NCI-H187 (cell line): ENCODE results near the gene RUFY2.

Experiments
- DNase-seq, 2 experiments: peaks; one replicate each; lab custom pipeline; 2025; lab: John Stamatoyannopoulos, UW

RUFY2 gene

DNA sequence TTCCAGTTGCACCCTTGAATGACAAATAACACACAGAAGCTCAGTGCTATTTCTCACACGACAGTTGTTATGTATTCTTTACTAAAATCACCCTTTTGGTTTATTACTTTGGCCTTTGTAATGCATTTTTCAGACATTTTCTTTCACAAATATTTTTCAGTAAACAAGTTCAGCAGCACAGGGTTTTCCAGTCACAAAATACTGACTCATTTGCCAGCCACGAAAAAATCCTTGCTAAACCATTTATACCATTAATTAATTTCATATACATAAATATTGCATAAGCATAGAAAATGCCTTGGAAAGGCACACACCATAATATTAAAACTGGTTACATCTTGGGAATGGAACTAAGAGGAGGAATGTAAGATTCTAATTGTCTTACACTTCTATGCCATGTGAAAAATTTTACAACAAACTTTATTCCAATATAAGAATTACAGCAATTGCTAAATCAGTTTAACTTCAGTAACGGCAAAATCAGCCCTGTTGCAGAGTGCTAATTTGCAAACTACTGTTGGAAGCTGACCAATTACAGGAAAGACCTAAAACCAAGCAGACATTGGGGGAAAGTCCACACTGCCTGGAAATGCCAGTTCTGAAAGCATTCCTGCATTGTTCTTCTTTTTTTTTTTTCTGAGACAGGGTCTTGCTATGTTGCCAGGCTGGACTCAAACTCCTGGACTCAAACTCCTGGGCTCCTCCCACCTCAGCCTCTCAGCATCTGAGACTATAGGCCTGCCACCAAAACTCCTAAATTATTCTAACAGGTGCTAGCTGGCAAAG is 42.8 kb downstream of the RUFY2 start:
- DNase-seq = no peak

DNA sequence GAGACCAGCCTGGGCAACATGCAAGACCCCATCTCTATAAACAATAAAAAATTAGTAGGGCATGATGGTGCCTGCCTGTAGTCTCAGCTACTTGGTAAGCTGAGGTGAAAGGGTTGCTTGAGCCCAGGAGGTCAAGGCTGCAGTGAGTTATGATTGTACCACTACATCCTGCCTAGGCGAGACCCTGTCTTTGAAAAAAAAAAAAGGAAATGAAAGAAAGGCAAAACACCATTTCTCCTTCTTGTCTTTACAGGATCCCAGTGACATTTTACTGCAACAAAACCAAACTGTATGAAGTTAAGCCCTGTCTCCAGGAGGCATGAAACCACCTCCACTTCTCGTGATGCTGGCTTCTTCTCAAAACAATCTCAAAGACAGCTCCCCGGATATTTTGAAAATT is 44.5 kb downstream of the RUFY2 start:
- DNase-seq = no peak

DNA sequence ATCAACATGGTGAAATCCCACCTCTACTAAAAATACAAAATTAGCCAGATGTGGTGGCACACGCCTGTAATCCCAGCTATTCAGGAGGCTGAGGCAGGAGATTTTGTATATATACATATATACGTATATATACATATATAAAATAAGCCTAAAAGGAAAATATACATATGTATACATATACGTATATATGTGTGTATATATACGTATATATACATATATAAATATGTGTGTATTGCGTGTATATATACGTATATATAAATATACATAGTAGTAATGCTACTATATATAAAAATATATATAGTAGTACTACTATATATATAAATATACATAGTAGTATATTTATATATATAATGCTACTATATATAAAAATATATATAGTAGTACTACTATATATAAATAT is 47.9 kb downstream of the RUFY2 start:
- DNase-seq = no peak

DNA sequence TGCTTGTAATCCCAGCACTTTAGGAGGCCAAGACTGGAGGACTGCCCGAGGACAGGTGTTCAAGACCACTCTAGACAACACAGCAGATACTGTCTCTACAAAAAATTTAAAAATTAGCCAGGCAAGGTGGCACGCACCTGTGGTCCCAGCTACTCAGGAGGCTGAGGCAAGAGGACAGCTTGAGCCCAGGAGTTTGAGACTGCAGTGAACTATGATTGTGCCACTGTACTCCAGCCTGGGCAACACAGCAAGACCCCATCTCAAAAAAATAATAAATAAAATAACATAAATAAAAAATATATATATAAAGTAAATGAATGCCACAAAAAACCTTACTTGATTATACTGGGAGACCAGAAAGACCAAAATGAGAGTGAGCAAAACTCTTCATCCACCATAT is 53.5 kb downstream of the RUFY2 start:
- DNase-seq = no peak

DNA sequence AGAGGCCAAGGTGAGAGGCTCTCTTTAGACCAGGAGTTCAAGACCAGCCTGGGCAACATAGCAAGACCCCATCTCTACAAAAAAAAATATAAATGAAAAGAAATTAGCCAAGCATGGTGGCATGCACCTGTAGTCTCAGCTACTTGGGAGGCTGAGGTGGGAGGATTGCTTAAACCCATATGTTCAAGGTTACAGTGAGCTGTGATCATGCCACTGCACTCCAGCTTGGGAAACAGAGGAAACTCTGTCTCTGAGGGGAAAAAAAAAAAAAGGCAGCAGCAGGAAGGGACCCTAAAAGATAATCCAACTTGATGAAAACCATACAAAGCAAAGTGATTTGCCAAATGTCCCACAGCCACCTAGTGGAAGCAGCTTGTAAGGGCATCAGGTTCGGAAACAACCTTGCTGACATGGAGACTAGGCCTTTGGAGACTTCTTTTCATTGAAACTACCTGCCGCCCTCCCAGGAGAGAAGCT is 58.8 kb downstream of the RUFY2 start:
- no peak for DNase-seq

DNA sequence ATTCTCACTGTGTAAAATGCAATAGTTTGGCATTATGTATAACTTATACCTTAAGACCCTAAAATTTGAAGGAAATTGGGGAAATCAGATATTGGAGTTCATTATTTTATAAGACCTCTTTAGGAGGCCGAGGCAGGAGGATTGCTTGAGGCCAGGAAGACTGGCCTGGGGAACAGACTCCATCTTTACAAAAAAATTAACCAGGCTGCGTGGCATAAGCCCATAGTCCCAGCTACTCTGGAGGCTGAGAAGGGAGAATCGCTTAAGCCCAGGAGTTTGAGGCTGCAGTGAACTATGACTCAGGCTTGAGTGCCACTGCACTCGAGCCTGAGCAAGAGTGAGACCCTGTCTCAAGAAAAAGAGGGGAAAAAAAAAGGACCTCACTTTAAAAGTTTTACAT is 60.3 kb downstream of the RUFY2 start:
- no peak for DNase-seq

DNA sequence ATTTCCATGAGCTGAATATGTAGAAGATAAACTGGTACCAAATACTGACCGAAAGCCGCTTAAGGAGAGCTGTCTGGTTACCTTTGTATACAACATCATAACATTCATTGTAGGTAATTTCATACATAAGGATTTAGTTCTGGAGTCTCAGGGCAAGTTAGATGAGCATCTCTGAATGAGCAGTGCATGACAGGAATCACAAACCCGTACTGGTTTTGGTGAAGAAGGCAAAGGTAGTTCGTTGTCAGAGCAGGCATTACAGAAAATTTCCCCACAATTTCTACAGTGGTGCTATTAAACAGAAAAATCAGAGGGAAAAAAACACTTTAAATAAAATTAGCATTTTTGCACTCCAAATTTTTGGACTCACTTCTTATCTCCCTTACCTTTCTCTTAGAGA is 61.5 kb downstream of the RUFY2 start:
- DNase-seq = no peak

DNA sequence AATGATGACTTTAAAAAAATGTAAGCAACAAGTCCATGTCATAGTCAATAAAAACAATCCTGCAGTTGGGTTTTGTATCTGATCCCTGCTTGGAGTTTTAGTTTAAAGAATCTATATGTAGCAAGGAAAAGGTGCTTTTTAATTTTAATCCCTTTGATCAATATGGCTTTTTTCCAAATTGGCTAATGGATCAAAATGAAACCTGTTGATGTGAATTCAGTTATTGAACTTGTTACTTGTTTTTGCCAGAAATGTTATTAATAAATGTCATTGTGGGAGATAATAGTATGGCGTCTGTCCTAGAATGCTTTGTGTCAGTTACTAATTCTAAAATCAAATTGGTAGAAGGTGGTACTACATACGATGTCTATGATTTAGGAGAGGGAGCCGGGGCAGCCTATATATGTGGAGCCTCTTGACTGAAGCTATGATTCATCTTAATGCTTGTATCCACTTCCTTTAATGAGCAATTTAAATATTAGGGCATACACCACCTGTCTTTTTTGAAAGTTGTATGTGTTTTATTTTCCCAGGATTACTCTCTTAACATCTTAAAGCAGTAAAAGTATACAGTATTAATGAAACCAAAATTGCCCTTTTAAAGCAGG is 64.1 kb downstream of the RUFY2 start:
- DNase-seq = no peak

DNA sequence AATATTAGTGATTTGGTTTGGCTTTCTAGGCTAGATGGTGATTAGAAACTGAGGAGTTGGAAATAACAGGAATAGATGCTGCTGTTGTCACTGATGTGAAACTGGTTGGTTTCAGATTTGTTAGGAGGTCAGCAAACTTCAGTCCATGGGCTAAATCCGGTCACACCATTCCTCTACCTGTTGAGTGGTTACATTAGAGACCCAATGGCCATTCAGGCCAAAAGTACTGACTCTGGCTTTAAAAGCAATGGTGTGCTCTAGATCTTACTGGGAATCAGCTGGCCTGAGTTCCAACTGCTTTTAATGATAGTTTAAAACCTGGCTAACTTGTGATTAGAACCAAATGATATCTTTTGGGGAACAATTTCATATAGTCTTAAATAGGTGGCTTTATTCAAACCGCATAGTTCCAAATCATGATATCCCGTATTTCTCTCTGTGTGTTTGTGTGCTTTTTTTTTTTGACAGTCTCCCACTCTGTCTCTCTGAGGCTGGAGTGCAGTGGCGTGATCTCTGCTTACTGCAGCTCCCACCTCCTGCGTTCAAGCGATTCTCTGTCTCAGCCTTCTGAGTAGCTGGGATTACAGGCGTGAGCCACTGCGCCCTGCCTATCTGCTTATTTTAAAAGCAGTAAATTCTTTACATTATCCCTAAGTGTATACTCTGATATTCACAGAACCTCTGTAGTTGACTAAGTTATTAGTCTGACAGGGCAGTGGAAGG is 66.6 kb downstream of the RUFY2 start:
- no peak for DNase-seq

DNA sequence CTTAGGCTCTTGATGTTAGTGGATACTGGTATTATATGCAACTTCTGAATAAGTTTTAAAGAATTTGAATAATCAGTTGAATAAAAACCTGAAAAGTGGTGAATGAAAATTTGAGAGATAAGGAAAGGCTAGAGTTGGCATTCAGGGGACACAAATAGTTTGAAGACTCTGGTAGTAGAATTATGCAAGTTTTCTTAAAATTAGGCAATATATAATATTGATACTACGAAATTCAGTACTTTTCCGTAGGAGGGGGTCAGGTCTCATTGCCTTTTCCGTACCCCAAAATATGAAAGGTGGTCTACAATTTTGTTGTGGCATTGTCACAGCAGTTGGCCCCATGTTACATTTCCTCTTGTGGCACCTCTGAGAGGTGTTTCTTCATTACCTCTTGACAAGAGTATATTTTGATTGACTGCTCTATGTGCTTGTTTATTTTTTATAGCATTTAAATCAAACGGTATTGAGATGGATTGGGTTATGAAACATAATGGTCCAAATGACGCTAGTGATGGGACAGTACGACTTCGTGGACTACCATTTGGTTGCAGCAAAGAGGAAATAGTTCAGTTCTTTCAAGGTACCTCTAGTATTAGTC is 70.2 kb downstream of the RUFY2 start:
- no peak for DNase-seq

DNA sequence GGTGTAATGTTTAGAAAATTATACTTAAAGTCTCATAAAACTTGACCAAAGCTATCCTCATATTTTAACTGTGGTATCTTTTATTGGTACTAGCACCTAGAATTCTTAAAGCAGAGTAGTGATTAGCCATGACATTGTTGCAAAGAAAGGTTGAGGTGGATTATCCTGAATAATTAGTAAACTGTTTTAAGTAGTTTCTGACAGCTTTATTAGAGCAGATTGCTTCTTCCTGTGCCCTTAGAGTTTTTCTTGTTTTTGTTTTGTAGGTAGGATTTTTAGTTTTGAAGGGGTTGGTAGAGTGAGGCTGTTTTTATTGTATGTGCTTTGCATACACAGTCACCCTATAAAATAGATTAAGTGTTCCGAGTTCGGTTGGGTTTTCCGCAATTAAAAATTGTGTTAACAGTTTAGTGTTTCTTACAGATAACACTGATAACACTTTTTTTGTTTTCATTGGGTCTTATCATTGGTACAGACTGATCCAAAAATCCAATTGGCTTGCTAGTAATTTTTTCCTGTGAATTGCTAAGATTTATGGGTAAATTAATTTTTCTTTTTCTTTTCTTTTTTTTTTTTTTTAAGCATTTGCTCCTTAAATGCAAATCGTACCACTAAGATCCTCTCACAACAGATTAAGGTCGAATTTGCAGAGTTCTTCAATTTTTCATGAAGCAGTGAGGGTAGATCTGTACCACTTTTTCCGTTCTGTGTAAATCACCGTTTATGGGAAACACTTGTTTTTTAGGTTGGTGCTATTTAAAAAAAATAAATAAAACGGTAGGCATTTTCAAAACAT is 72.2 kb downstream of the RUFY2 start:
- DNase-seq = no peak

DNA sequence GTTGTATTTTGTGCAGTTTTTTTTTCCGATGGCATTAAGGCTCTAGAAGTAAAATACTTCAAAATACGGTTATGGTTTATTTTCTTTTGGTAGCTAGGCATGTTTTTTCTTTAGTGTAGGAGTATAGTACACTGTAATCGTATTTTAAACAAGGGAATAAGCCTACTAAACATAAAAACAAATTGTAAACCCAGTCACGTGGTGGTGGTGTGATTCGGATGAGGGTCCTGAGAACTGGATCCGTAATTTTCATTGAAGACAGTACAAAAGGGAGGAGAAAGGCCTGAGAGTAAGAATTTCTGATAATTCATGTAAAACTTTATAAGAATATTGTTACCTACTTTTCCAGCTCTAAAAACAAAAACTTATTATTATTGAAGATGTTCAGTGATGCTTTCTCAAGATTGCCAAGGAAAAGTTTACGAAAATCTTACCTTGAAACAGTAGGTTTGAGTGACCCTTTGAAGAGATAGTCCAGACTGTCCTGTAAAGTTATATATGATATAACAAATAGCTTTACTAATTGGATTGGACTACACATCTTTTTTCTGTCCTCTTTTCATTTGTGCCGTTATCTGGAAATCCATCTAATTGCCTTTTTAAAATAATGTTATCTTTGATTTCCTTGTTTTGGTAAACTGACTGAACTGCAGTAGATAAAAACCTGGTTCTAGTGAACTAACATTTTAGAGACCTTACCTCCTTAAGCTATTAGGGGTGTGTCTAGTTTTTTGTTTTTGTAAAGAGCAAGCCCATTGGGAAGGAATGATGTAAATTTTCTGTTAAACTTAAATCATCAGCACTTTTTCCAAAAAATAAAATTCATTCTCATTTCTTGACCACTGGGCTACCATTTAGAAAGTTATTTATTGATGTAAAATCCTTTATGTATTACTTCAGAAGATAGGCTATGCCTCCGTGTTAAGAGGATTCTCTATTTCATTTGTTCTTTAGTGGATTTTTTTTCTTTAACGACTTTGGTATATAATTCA is 73.3 kb downstream of the RUFY2 start:
- DNase-seq = no peak

DNA sequence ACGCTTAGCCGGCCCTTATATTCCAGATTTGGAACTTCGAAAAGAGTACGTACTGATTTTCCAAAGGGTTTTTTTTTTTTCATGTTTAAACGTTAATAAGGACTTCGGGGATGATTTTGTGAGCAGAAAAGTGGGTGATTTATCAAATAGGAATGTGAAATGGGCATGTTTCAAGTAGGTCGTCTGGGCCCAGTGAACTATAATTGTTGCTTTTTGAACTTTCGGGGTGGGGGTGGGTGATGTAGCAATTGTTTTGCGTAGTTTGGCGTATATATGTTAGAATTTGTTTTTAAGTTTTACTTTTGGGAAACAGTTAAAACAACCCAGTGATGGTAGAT is 74.0 kb downstream of the RUFY2 start:
- DNase-seq = no peak

DNA sequence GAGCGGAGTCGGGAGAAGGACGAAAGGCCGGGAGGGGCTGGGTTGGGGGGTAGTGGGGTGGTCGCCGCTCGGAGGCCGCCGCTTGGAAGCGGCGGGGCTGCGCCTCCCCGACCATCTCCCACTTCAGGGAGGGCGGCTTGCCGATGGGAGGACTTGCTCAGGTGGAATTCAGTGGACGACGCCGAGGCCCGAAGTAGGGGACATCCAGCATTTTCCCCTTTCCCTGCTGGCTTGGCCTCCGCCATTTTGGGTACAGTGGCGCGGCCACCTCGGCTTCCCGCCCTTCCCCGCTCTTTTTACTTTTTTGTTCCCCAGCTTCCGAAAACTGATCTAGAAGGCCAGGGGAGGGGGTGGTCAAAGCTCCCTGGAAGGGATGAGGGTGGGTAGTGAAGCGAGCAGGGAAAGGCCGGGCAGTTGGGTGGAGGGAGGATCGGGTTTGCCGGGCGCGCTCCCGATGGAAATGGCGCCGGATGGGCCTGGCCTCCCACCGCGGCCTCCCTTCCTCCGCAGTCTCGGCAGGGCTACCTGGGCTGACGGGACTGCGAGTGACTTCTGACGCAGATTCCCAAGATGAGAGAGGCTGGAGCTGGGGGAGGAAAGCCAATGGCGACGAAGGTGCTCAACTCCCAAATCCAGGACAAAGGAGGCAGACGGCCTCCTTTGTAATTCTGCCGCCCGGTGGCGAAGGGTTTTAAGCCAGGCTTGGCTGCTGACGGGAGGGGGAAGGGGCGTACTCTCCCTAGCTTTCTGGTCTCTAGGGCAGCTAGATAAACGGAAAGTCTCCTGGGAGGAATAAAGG is 74.6 kb downstream of the RUFY2 start, which contains the start of gene PBLD:
PBLD (minus strand) TSS at position 670 of the 799 bp plus-strand sequence. CDS start 26,084 bp downstream, outside the sequence.
- DNase-seq = peak; percentile 33 to 69

DNA sequence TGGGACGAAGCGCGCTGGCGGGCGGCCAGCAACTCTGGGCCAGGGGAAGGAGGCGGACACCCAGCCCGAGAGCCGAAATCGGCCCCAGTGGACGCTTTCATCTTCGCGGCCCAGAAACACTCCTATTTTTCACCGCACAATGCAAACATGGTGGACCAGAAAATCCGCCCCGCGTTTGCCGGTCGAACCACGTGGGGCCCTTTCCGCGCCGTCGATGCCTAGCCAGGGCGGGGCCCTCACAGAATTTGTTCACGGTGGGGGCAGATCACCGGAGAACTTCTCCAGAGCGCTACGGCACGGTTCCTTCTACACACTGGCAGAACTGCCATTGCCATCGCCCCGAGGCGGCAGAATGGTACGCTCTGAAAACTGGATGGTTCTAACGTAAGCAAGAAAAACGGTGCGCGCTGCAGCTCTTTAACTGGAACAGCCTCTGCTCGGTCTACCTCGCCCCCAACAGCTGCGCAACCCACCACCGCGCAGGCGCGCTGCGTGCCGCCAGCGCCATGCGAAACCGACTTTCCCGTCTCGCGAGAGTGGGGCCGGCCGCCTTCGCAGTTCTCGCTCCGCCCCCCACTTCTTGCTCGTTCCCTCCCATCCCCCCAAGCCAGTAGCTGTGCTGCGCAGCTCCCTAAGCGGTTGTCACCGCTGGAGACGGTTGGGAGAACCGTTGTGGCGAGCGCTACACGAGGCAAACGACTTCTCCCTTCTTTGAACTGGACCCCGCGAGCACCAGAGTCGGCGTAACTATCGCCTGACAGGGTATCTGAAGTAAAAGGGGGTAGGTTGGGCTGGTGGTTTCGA is 75.4 kb downstream of the RUFY2 start, which contains the start of gene HNRNPH3:
HNRNPH3 (plus strand) TSS at position 610 of the 804 bp plus-strand sequence. CDS start 5,158 bp downstream, outside the sequence.
- peak; percentile 92 for DNase-seq

DNA sequence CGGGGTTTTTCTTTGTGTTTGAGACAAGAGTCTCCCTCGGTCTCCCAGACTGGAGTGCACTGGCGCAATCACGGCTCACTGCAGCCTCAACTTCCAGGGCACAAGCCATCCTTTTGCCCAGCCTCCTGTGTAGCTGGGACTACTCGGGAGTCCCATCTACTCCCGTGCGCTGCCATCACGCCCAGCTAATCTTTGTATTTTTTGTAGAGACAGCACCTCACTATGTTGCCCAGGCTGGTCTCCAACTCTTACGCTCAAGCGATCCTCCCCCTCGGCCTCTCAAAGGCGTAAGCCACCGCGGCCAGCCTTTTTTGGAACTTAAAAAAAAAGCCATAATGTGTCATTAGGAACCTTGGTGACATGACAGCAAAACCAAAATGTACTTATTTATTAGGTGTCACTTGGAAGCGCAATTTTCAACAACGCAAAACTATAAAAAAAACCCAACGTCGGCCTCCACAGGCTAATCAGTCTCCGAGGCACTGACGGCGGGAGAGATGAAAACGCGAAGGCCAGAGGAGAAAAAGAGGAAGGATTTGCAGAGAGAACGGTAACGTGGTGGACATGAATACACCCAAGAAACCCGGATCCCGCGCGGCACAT is 76.1 kb downstream of the RUFY2 start:
- no peak for DNase-seq

DNA sequence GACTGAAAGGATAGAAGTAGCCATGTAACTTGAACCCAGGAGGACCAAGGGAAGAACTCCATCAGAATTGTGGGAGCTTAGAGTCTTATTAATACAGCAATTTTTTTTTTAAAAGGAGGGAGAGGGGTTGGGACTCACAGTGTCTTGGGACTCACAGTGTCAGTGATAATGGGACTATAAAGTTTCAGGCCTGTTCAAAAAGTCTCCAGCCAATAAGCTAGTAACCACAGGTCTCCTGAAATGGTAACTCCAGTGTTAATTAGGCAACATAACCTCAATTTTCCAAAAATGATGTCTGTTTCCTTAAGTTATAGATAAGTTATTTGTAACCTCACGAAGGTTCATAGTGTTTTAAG is 77.6 kb downstream of the RUFY2 start:
- DNase-seq = no peak
